ENCODE measurements around the gene UBE2Q2. TPM values are rescaled to one million over a fixed set of nuclear protein-coding genes. Genes with fewer than 3 reads are reported as not detected.

UBE2Q2 gene
- total RNA-seq, 2 donors from 2014 or later = 31.5 to 40.2 TPM

DNA sequence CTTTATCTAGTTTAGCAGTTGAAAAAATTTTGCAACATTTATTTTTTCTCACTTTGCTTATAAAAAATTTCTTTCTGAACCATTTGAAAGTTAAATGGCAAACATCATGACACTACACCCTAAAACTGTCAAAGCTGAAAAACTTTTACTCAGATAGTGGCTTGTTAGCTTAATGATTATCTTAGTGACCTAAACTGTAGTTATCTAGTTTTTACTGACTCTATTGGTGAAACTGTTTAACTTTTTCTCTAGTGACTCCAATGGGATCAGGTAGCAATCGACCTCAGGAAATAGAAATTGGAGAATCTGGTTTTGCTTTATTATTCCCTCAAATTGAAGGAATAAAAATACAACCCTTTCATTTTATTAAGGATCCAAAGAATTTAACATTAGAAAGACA, 73.7 kb downstream of the UBE2Q2 start:
- no peak for DNase-seq (ENCODE audit: low spot score)
- H3K9me3 ChIP-seq = no peaks in the 10 kb centered on the region
- no peak for TF ChIP-seq CTCF (IDR thresholded peaks at IDR 0.05)
- H3K36me3 ChIP-seq = peaks cover 14% of the 10 kb centered on the region
- no peak overlapping the region for H3K27ac ChIP-seq
- no peaks in the 10 kb centered on the region for H3K27me3 ChIP-seq (replicated peaks; ENCODE audit: insufficient read depth)
- no peak for ATAC-seq (ENCODE audit: insufficient number of reproducible peaks, low FRiP score, low read depth)
- H3K4me3 ChIP-seq = no peak overlapping the region
- H3K4me1 ChIP-seq (ENCODE audit: control insufficient read depth in 1 of 2, low read depth in 2 of 2) = no peaks in the 10 kb centered on the region

DNA sequence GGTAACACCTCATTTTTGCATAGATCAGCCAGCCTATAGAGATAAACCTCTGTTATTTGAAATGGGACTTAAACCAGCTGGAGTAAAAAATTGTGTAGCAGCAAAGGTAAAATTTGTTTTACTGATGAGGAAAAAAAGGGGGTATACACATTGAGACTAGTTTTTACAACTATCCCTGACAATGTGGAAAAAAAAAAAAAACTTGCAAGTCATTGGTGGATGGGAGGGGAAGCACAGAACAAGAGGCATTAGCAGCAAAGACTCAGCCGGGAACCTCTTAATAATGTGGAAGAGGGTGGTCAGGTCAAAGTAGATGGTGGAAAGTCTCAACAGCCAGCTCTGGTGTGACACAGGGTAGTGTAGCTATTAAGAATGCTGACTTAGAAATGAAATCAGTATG, 74.9 kb downstream of the UBE2Q2 start:
- ATAC-seq (ENCODE audit: insufficient number of reproducible peaks, low FRiP score, low read depth) (no peak), DNase-seq (ENCODE audit: low spot score) (no peak)
- Histone ChIP-seq H3K4me1 (ENCODE audit: control insufficient read depth in 1 of 2, low read depth in 2 of 2) (peaks cover 0 to 3% of the 10 kb centered on the region in 2 donors), H3K9me3 (no peaks in the 10 kb centered on the region), H3K36me3 (peaks cover 14% of the 10 kb centered on the region), H3K4me3 (no peak overlapping the region), H3K27ac (no peak overlapping the region), H3K27me3 (replicated peaks; ENCODE audit: insufficient read depth) (no peaks in the 10 kb centered on the region)
- TF ChIP-seq CTCF (IDR thresholded peaks at IDR 0.05) = no peak

DNA sequence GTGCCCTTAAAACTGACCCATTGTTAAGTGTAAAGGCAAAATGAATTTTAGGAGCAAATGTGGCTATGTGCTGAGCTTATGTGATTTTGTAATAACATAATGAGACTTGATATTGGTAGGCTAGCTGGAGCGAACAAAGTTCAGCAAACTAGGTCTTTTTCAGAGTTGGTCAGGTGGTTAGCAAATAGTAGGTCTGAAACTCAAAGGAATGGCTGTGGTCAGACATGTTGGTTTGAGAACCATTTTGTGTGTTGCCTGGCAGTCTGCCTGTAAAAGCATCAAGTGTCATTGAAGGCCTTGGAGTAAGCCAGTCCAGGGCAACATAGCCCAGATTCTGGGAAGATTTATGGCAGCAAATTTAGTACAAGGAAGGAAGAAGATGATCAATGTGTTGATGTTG, 76.8 kb downstream of the UBE2Q2 start:
- peaks cover 0 to 3% of the 10 kb centered on the region in 2 donors for H3K4me1 ChIP-seq (ENCODE audit: control insufficient read depth in 1 of 2, low read depth in 2 of 2)
- H3K27ac ChIP-seq = no peak overlapping the region
- no peak overlapping the region for H3K4me3 ChIP-seq
- no peaks in the 10 kb centered on the region for H3K9me3 ChIP-seq
- H3K27me3 ChIP-seq (replicated peaks; ENCODE audit: insufficient read depth) = no peaks in the 10 kb centered on the region
- peaks cover under 1% of the 10 kb centered on the region for H3K36me3 ChIP-seq
- DNase-seq (ENCODE audit: low spot score) = no peak
- no peak for ATAC-seq (ENCODE audit: insufficient number of reproducible peaks, low FRiP score, low read depth)
- TF ChIP-seq CTCF (IDR thresholded peaks at IDR 0.05) = no peak

DNA sequence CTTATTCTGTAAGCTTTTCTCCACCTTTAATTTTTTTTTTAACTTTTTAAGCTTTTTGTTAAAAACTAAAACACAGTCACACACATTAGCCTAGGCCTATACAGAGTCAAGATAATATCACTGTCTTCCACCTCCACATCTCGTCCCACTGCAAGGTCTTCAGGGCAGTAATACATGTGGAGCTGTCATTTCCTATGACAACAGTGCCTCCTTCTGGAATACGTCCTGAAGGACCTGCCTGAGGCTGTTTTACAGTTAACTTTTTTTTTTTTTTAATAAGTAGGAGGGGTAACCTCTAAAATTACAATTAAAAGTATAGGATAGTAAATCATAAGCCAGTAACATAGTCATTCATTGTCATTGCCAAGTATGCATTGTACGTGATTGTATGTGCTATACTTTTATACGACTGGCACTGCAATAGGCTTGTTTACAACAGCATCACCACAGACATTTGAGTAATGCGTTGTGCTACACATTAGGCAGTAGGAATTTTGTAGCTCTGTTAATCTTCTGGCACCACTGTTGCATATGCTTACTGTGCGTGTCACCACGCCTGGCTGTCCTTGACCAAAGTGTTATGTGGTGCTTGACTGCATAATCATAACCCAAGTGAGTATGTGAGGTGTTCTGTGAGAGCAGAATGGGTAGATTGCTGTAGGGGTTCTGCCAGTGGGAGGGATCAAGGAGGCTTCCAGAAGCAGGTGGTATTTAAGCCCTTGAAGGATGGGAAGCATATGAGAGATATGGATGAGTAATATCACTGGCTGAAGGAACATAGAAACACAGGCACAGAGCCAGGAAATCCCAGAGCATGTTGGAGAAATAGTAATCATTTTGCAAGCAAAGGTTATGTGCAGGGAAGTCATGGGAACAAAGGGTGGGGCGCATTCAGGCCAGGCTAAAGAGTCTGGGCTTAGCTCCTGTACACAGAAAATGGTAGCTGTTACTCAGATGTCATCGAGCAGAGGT, 78.8 kb downstream of the UBE2Q2 start:
- Histone ChIP-seq H3K4me1 (ENCODE audit: control insufficient read depth in 1 of 2, low read depth in 2 of 2) (peaks cover 0 to 12% of the 10 kb centered on the region in 2 donors), H3K9me3 (no peaks in the 10 kb centered on the region), H3K27me3 (replicated peaks; ENCODE audit: insufficient read depth) (no peaks in the 10 kb centered on the region), H3K4me3 (no peak overlapping the region), H3K36me3 (no peaks in the 10 kb centered on the region), H3K27ac (no peak overlapping the region)
- DNase-seq (ENCODE audit: low spot score) (no peak), ATAC-seq (ENCODE audit: insufficient number of reproducible peaks, low FRiP score, low read depth) (no peak)
- no peak for TF ChIP-seq CTCF (IDR thresholded peaks at IDR 0.05)

DNA sequence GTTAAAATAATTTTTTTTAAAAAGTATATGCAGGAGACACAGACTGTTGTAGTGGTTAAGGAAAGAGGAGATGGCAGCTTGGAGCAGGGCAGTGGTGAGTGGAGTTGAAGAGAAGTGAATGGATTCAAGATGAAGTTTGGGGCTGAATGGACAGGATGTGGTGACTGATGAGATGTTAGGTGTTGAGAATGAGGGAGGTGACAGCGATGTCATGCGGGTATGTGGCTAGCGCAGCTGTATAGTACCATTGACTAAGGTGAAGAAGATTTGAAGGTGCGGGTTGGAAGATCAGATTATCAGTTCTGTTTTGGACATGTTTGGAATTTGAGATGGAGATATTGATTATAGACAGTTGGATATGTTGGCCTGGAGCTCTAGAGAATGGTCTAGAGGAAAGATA, 80.5 kb downstream of the UBE2Q2 start:
- TF ChIP-seq CTCF (IDR thresholded peaks at IDR 0.05) = no peak
- ATAC-seq (ENCODE audit: insufficient number of reproducible peaks, low FRiP score, low read depth) (no peak), DNase-seq (ENCODE audit: low spot score) (no peak)
- Histone ChIP-seq H3K4me1 (ENCODE audit: control insufficient read depth in 1 of 2, low read depth in 2 of 2) (peaks cover 0 to 12% of the 10 kb centered on the region in 2 donors), H3K27me3 (replicated peaks; ENCODE audit: insufficient read depth) (no peaks in the 10 kb centered on the region), H3K4me3 (no peak overlapping the region), H3K27ac (no peak overlapping the region), H3K9me3 (no peaks in the 10 kb centered on the region), H3K36me3 (no peaks in the 10 kb centered on the region)

Measured in thoracic aorta (tissue), 2 donors.